ENCODE measurements around the gene SORCS1.

DNA sequence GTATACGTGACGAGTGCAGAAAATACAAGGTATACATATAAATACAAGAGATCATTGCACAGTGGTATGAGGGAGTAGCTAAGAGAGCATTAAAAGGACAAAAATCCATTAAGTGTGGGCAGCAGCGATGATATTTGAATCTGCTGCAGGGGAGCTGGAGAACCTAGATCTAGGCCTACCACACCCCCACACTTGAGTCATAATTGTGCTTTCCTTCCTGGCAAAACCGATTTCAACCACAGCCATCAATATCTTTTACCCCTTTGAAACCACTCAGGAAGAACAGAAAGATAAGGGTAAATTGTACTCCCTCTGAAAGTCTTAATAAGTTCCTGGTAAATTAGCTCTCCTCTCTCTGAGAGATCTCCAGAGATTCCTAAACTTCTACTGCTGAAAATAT lies 345.0 kb downstream of the SORCS1 start:
- TF ChIP-seq LEF1 (IDR thresholded peaks at IDR 0.05; ENCODE audit: borderline replicate concordance) (no peak), CTBP1 (IDR thresholded peaks at IDR 0.05; ENCODE audit: borderline replicate concordance) (no peak), FOXK2 (IDR thresholded peaks at IDR 0.05) (no peak), SP1 (IDR thresholded peaks at IDR 0.05) (no peak), SUZ12 (IDR thresholded peaks at IDR 0.05) (no peak), ZNF384 (IDR thresholded peaks at IDR 0.05) (no peak), ARNT (IDR thresholded peaks at IDR 0.05) (no peak), L3MBTL2 (conservative IDR thresholded peaks at IDR 0.05) (no peak), NFRKB (IDR thresholded peaks at IDR 0.05) (no peak), TARDBP (IDR thresholded peaks at IDR 0.05) (no peak), BHLHE40 (IDR thresholded peaks at IDR 0.05; ENCODE audit: borderline replicate concordance) (no peak), HDGF (IDR thresholded peaks at IDR 0.05; ENCODE audit: borderline replicate concordance) (no peak), FOXM1 (IDR thresholded peaks at IDR 0.05; ENCODE audit: borderline replicate concordance) (no peak), ELF4 (IDR thresholded peaks at IDR 0.05) (no peak)

Measured in HEK293T (cell line).